Measurements from ENCODE around the gene MAP3K20. TPM values are rescaled to one million over a fixed set of nuclear protein-coding genes. Genes with fewer than 3 reads are reported as not detected.

The MAP3K20 gene
- polyA plus RNA-seq, 1 of the 3 experiments (the other 2 are of a cell fraction): 8.5 TPM

- no peak for TF ChIP-seq RCOR1 (IDR thresholded peaks at IDR 0.05; ENCODE audit: low read length)
- TF ChIP-seq, protein P1, sequence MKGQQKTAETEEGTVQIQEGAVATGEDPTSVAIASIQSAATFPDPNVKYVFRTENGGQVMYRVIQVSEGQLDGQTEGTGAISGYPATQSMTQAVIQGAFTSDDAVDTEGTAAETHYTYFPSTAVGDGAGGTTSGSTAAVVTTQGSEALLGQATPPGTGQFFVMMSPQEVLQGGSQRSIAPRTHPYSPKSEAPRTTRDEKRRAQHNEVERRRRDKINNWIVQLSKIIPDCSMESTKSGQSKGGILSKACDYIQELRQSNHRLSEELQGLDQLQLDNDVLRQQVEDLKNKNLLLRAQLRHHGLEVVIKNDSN (IDR thresholded peaks at IDR 0.05; ENCODE audit: borderline replicate concordance, low read depth): no peak
- no peak for TF ChIP-seq MAX (IDR thresholded peaks at IDR 0.05; ENCODE audit: low read depth)
- TF ChIP-seq TEAD4 (IDR thresholded peaks at IDR 0.05; ENCODE audit: borderline replicate concordance, insufficient read depth): no peak
- TF ChIP-seq CTCF (IDR thresholded peaks at IDR 0.05): no peak
- TF ChIP-seq USF2 (IDR thresholded peaks at IDR 0.05; ENCODE audit: borderline replicate concordance, low read depth, low read length): no peak
- no peak for TF ChIP-seq ZBTB33 (IDR thresholded peaks at IDR 0.05; ENCODE audit: borderline replicate concordance, low read depth)
- no peak for TF ChIP-seq SIN3A (IDR thresholded peaks at IDR 0.05; ENCODE audit: borderline replicate concordance, low read depth, low read length)
- no peak for TF ChIP-seq RAD21 (IDR thresholded peaks at IDR 0.05; ENCODE audit: low read length)
- no peak for TF ChIP-seq PBX3 (IDR thresholded peaks at IDR 0.05)
- TF ChIP-seq EZH2phosphoT487 (IDR thresholded peaks at IDR 0.05; ENCODE audit: borderline replicate concordance, low read depth): no peak
- no peak for TF ChIP-seq RXRA (IDR thresholded peaks at IDR 0.05; ENCODE audit: borderline replicate concordance, low read depth)
- no peak for TF ChIP-seq ELF1 (IDR thresholded peaks at IDR 0.05)
- TF ChIP-seq TAF1 (IDR thresholded peaks at IDR 0.05; ENCODE audit: borderline replicate concordance, low read depth, low read length): no peak
- TF ChIP-seq, protein P2, sequence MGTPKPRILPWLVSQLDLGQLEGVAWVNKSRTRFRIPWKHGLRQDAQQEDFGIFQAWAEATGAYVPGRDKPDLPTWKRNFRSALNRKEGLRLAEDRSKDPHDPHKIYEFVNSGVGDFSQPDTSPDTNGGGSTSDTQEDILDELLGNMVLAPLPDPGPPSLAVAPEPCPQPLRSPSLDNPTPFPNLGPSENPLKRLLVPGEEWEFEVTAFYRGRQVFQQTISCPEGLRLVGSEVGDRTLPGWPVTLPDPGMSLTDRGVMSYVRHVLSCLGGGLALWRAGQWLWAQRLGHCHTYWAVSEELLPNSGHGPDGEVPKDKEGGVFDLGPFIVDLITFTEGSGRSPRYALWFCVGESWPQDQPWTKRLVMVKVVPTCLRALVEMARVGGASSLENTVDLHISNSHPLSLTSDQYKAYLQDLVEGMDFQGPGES (IDR thresholded peaks at IDR 0.05; ENCODE audit: low read depth, low read length): no peak
- TF ChIP-seq CHD2 (IDR thresholded peaks at IDR 0.05; ENCODE audit: low read length, partially characterized antibody): no peak
- TF ChIP-seq FOXJ3 (CRISPR knock-in tag; IDR thresholded peaks at IDR 0.05): no peak
- no peak for TF ChIP-seq NRF1 (IDR thresholded peaks at IDR 0.05; ENCODE audit: low read depth, low read length)
- TF ChIP-seq GABPA (IDR thresholded peaks at IDR 0.05; ENCODE audit: low read depth): no peak
- TF ChIP-seq FOSL2 (IDR thresholded peaks at IDR 0.05; ENCODE audit: borderline replicate concordance, low read depth): no peak
- Histone ChIP-seq H3K36me3 (replicated peaks in 1 of 2; ENCODE audit: control insufficient read depth in 1 of 2, insufficient read depth in 2 of 2, low read length in 1 of 2) (peaks cover 0 to 2% of the 10 kb centered on the region in 2 experiments), H3K4me3 (ENCODE audit: low read depth in 2 of 2, low read length in 1 of 2) (no peak overlapping the region), H3K9ac (no peak overlapping the region), H4K20me1 (ENCODE audit: insufficient read depth) (no peaks in the 10 kb centered on the region), H3K4me2 (no peak overlapping the region), H3K4me1 (ENCODE audit: control insufficient read depth in 1 of 2, insufficient read depth in 2 of 2, low read depth in 1 of 2, low read length in 1 of 2) (peaks cover 5 to 9% of the 10 kb centered on the region in 2 experiments; a peak in 2 of 4 replicates), H3K27ac (ENCODE audit: low read depth in 2 of 2, low read length in 1 of 2) (no peak overlapping the region), H3F3A (replicated peaks; ENCODE audit: insufficient read depth) (no peaks in the 10 kb centered on the region), H3K27me3 (ENCODE audit: insufficient read depth) (no peaks in the 10 kb centered on the region), H3K9me2 (no peaks in the 10 kb centered on the region), H3K79me2 (ENCODE audit: insufficient read depth) (no peaks in the 10 kb centered on the region), H2AFZ (ENCODE audit: low read depth) (no peak overlapping the region), H3K9me3 (no peaks in the 10 kb centered on the region)
- WGBS (ENCODE audit: low lambda C conversion rate): 95% methylated on average over 1 of the region's 1 CpG
- DNase-seq: no peak
- CTCF ChIA-PET: interaction anchor here (1.0 to 14.8 kb wide), 3 partner anchors 189 to 1129 kb away, joined by 3 to 256 read pairs (median 7); no protein-coding TSS in a partner anchor
- POLR2A ChIA-PET: no interaction called here
These were observed 140.4 kb downstream of the MAP3K20 start for GRCh38 chr2:173216051-173216450.

Measured in SK-N-SH (cell line).